Ecto neural progenitor cell (in vitro differentiated cells): ENCODE data around the gene TMEM94.

ENCODE experiments used
- DNase-seq: peaks from one replicate; pipeline ENCODE4 v3.0.0-alpha.2; 2018; ENCODE audit warnings: low spot score

The TMEM94 gene

GRCh38 chr17:75526555-75527270 is 70.3 kb downstream of the TMEM94 start:
- no peak for DNase-seq

- no peak for DNase-seq
Observed at GRCh38 chr17:75530837-75531720, 74.6 kb downstream of the TMEM94 start.

DNA sequence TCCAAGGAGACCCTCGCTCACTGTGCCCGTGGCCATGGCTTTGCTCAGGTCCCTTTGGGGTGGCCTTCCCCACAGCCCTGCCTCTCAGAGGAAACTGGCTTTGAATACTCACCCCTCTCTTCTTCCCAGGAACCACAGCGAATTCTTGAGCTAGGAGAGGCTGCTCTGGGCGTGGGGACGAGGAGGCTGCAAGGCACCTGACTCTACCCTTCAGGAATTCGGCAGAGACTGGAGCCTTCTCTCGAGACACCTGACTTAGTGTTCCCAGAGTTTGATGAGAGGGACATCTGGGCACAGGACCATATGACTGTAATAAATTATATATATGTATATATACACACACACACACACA is 75.3 kb downstream of the TMEM94 start:
- DNase-seq, result no peak

DNA sequence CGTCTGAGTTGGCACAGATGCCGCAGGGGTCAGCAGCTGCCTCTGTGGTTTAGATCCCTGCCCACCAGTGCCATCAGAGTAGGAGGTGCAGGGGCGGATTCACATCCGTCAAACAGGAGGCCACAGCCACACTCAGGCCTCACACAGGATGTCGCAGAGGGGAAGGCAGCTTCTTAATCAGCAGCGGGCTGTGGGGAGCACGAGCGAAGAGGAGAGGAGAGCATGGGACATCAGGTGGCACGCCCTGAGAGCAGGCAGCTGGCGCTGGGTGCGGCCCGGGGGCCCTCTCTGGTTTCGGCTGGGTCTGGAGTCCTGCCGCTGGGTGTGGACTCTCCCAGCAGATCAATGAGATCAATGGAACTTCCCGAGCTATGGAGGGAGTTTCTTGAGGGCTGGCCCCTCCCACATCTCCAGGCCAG is 78.7 kb downstream of the TMEM94 start:
- DNase-seq, result peak; percentile 66

- no peak for DNase-seq
Observed at GRCh38 chr17:75535871-75536270, 79.4 kb downstream of the TMEM94 start.

DNA sequence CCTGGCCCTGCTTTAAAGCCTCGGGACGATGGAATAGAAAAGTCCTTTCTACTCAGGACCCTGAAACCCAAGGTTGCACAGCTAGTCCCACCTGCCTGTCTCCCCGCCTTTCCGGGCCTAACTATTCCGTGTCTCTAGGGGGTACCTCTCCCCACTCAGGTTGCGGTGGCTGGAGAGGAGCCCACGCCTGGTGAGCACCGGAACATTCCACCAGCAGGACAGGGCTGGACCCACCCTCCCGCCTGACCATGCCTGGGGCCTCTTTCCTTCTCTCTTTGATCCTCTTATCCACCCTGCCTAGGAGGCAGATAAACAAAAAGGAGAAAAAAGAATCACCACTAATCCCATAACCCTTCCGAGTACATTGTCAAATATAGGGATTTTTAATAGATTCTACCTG is 79.9 kb downstream of the TMEM94 start:
- no peak for DNase-seq

- DNase-seq, result no peak
Observed at GRCh38 chr17:75539967-75540729, 83.7 kb downstream of the TMEM94 start.

DNA sequence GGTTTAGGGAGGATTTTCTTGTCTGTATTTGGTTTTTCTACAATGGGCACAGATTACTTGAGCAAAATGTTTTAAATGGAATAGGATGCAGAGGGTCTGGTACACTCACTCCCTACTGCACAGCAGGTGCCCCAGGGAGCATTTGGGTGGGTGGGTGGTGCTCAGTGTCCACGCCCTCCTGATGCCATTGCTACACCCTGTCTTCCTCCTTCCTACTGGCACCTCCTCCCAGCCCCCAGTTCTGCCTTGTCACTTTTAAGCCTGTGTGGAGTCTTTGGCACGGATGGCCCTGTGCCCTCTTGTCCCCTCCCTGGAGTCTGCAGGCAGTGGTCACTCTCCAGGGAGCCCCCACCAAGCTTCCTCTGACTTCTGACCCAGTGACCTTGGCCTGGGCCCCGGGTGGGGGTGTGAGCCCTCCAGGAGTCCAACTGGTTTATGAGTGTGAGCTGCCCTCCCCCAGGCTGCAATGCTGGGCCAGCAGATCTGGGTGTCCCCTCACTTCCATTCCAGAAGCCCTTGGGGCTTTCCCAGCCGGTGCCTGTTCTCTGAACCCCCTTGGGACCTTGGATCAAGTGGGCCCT is 84.6 kb downstream of the TMEM94 start:
- DNase-seq, result no peak

DNA sequence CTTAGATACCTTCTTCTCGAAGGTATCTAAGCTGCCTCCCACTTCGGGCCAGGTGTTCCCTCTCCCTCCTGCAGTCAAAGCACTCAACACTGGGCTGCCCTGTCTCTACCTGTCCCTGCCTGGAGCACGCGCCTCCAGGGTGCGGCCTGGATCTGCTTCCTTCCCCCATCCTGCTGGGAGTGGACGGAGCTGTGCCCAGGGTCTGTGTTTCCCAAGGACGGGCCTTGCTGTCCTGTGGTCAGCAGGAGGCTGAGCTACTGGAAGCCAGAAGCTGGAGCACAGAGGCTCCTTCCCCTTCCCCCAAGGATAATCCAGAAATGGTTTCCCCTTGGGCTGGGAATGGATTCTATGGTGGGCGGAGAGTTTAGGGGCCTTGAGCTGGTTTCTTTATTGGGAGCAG is 85.8 kb downstream of the TMEM94 start:
- DNase-seq, result no peak

GRCh38 chr17:75542728-75543336 is 86.4 kb downstream of the TMEM94 start:
- DNase-seq, result no peak

DNA sequence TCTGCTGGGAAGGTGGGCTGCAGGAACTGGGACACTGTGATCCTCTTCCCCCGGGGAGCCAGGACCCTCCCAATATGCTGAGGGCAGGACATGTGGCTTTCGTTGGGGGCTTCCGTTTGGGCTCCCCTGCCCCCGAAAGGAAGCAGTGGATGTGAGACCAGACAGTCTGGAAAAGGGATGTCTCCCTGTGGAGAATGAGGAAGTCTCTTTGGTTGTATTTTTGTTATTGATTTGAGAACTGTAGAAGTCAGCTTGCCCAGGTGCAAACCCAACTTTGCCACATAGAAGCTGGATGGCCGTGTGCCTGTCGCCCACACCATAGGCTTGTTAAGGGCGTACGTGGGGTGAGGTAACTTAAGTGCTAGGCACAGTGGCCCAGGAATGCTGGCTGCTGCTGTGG is 87.8 kb downstream of the TMEM94 start:
- DNase-seq, result no peak

GRCh38 chr17:75546181-75546580 is 89.7 kb downstream of the TMEM94 start:
- DNase-seq, result no peak

- no peak for DNase-seq
Observed at GRCh38 chr17:75547091-75547490, 90.7 kb downstream of the TMEM94 start.

- no peak for DNase-seq
Observed at GRCh38 chr17:75548813-75549212, 92.4 kb downstream of the TMEM94 start.
